ENCODE data around the gene DOCK4.

DOCK4 gene

DNA sequence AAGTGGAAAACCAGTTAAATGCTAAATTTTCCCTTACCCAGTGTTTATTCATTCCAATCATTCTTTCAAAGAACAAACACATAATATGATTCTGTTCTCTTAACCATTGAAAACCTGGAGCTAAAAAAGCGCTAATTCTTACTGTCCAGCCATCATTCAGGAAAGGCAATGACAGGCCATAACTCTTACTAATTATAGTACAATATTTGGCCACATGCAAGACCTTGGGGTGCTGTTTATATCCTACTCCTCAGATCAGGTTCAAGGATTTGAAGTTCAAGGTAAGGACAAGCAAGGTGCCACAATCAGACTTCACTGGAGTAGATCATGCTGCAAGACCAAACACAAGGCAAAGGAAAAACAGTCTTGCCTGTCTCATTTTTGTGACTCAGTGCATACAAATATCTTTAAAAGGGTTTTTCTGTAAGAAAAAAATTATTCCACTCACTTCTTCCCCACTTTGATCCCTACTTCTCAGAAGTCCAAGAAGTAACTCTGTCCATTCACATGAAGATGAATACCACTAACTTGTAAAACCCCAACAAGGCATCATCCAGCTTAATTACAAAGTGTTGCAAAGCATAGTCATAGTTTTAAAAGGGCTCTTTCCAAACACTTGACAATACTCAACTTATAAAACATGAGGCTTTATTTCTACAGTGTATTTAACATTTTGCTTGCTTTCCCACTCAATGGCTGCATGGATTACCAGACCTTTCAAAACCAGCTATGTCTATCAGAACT, 153.0 kb downstream of the DOCK4 start:
- DNase-seq (ENCODE audit: low spot score), result no peak

DNA sequence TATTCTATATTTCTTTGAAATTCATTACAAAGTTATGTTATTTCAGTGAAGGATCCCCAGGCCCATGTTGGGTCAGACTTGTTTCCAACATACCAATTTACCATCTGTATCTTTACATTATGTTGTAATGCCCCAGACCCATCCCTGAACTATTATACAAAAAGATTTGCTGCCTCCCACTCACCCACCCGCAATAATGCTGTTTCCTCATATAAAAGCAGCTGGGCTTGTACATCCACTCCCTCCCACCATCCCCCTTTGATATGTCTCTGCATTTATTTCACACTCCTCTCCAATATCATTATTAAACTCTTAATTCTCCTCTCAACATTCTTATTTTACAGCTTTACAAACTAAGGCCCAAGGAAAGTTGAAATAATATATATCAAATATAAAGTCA, 153.7 kb downstream of the DOCK4 start:
- DNase-seq (ENCODE audit: low spot score), result no peak

DNA sequence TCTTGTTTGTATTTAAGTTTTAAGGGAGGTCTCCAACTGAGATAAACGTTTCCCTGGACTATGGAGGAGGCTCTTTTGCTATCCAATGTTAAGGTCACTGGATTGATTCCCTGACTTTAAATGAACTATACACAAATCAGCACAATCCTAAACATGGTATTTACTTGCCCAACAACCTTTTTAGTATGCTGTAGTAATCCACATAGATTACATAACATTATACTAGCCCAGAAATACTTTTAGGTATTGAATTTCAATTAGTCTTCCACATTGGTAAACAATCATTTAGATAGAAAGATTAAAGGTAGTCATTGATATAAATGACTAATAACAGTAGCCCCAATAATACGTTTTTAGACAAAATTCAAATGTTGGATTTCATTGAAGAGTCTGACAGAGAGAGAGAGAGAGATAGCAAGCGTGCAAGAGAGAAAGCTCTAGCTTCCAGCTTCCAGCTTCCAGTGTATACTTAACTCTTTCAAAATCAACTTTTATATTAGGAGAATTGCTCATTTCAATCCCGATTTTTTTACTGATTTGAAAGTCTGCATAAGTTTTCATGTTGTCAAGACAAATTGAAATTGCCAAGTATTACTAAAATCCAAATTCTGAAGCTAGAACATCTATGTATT, 155.8 kb downstream of the DOCK4 start:
- no peak for DNase-seq (ENCODE audit: low spot score)

DNA sequence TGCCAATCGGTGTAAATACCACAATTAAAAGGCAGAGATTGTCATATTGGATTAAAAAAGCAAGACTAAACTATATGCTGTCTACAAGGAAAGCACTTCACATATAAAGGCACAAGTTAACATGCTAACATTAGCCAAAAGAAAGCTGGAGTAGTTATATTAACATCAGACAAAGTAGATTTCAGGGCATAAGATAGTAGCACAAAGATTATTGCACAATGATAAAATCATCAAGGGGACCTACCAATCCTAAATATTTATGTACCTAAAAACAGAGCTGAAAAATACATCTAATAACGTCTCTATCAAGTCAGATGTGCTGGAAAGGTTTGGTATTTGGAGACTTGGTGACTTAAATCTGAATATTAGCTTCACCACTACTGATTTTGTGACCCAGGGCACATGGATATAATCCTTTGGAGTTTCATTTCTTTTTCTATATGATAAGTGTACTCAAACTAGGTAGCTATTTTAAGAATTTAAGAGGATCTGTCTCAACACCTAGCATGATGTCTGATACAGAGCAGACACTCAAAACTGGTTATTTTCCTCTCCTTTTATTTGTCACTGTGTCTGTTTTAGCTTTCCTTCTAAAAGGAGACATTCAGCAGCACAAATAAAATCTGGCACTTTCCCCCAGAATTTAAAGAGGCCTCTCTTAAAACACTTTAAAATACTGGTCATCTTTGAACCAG, 156.5 kb downstream of the DOCK4 start:
- DNase-seq (ENCODE audit: low spot score), result no peak

DNA sequence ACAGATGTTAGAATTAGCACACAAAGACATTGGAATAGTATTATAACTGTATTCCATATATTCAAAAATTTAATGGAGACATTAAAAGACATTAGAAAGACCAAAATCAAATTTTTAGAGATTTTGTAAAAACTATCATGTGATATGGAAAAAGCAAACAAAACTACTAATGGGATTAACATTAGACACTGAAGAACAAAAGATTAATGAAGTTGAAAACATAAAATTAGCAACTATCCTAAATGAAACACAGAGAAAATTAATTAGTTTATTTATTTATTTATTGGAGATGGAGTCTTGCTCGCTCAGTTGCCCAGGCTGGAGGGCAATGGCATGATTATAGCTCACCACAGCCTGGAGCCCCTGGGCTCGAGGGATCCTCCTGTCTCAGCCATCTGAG, 158.8 kb downstream of the DOCK4 start:
- DNase-seq (ENCODE audit: low spot score), result no peak

DNA sequence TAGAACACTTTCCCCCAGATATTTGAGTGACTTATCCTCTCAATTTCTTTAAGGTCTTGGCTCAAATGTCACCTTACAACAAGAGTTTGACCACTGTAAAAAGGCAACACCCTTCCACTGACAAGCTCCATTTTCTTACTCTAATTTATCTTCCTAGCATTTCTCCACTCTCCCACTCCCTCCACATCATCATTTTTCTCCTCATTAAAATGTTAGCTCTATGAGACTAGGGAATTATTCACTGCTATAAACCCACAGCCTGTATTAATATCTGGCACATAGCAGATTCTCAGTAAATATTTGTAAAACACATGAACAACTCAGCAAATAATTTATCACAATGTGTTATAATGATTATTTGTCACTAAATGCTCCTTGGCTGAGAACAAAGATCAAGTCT, 161.0 kb downstream of the DOCK4 start:
- no peak for DNase-seq (ENCODE audit: low spot score)

DNA sequence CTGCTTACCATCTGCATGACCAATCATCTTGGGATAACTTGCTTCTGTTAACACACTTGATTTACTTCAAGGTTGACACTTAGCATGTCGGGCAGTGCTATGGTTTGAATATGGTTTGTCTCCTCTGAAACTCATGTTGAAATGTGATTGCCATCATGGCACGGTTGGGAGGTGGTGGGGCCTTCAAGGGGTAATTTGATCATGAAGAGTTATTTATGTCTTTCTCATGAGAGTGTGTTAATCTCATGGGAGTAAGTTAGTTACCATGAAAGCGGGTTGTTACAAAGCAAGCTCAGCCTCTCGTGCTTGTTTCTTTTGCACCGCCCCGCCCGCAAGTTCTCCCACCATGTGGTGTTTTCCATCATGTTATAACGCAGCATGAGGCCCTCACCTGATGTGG, 163.6 kb downstream of the DOCK4 start:
- no peak for DNase-seq (ENCODE audit: low spot score)

DNA sequence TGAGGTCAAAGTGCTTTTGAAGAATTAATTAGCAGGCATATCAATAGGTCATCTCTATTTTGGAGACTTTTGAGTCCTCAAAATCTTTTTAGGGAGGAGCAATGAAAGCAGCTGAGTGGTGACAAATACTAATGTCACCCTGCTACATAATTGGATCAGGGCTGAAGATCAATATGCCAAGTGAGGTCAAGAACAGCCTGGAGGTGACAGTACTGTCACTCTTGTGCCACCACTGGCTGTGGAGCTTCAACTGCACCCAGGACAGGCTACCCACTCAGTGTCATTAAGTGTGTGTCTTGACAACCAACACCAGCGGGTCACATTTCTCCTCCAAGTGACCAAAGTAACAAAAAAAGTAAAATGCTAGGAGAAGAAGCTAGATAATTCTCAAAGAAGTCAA, 167.8 kb downstream of the DOCK4 start:
- no peak for DNase-seq (ENCODE audit: low spot score)

DNA sequence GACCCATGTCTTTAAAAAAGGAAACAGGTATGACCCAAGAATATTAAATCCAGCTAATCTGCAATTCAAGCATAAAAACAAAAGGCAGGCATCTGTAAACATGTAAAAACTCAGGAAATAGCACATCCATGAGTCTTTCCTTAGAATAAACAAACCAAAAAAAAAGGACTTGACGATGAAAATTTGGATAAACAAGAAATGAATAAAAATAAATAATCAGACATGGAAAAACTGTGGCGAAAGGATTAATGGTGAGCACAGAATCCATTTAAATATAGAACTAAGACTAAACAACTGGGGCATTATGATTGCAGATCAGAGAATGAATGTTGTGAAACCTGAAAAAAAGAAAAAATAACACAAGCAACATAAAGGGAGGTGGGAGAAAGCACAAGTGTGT, 170.1 kb downstream of the DOCK4 start:
- no peak for DNase-seq (ENCODE audit: low spot score)

DNA sequence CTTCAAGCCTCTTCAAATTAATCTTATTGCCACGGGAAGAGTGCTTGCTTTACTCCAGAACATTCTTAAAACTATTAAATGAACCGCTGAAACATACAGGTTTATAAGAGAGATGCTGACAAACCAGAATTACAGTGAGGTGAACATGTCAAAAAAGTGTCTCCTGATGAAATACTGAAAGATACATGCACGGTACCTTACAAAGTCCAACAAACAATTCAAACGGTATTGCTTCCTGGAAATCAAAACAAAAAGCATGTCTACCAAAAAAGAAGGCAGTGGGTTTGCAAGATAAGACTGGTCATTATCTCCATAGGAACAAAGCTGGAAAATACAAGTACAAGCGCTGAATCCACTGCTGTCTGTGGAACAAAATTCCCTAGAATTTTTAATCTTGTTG, 174.5 kb downstream of the DOCK4 start:
- no peak for DNase-seq (ENCODE audit: low spot score)

DNA sequence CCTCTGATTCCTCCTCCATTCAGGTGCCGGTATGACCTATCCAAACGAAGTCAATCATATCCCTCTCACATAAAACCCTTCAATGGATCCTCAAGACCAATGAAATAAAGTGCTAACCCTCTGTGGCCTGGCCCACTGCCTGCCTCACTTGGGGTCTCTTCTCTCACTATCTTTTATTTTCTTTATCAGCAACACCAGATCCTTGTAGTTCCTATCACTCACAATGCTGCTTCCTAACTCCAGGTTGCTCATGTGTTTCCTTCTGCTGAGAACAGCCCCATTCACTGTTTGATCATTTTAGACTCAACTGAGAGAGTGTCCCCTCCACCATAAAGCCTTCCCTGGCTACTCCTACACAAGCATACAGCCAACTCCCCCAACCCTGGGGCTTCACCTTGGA, 180.6 kb downstream of the DOCK4 start:
- no peak for DNase-seq (ENCODE audit: low spot score)

DNA sequence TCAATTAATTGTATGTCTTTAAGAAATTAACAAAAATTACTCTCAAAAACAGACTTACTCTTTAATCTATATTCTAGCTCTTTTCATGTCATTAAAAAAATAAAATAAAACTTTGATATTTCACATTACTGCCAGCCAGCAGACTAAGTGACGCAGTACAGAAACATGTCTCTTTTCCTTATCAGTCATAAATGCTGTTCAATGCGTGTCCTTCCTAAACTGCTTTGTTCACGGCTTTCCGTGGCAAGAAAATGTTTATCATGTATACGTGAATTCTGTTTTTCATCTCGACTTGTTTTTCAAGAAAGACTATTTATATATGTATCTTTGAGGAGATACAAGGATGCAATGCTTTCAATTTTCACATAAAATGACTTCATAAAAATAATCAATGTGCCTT, 182.4 kb downstream of the DOCK4 start:
- no peak for DNase-seq (ENCODE audit: low spot score)

DNA sequence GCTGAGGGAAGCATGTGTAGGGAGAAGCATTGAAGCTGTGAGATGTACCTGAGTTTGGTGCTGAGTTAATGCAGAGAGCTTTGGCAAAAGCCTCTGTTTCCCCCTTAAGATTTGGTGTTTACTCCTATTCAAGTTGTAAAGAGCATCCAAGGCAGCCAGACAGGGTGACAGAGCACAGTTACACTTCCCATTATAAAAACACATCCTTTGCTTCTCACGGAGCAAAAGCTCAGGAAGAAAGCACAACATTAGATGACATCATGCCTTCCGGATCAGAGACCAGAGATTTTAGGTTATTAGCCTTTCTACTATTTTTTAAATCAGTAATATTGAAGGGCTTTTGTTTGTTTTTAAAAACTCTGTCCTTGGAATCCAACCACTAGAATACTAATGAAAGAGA, 182.9 kb downstream of the DOCK4 start:
- no peak for DNase-seq (ENCODE audit: low spot score)

DNA sequence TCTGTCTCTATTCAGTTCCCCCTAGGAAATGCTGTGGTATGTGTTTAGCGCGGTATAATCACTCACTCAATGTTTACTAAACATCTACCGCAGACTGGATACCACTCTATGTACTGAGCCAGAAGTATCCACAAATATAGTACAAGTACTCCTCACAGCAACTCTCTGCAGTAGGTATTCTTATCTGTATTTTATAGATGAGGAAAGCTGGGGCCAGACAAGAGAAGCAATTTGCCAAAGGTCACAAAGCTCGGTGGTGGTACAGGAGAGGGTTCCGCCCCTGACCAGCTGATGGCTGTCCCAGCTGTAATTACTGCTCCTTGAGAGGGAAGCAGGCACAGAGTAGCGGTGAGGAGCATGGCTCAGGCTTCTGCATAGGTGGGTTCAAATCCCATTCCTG, 184.1 kb downstream of the DOCK4 start:
- no peak for DNase-seq (ENCODE audit: low spot score)

DNA sequence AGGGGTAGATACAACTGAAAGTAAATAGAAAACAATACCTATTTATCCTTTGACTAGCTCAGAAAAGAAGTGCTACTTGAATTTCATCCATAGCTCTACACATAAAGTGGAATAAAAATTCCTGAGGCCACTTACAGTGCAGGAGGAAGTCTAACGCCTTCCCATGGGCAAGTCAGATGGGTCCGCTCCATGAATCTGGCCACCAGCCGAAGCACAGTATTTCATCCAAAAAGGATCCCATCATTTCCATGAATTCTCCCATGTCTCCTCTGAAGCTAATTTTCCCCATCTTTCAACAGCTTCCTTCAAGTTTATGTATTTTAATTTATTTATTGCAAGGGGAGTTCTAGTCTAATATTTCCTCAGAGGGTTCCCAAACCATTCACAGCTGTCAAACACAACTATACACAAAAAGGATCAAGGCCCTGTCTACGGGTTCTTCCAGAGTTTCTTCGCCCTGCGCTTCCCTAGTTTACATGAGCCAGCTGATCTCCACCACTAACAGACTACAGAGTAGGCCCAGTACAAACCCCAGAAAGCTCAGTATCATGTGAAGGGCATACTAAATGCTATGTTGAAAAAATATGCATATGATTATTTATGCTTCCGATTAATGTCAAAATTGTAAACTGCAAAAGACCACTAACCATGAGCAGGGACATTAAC, 184.7 kb downstream of the DOCK4 start:
- no peak for DNase-seq (ENCODE audit: low spot score)

DNA sequence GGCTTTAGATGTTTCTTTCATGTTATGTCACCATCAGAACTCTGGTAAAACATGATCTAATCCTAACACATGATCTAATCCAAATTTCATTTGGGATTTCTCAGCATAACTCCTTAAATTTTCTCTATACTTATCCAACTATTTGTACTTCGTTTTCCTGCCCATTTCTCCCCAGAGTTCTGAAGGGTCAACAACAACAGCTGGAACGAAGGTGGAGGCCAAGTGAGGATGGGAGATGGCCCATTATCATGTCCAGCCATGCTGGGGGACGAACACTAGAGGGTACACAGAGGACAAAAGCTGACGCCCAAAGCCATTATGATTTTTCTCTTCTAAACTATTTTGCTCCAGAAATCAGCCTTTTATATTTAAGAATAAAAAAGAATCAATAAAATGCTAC, 185.4 kb downstream of the DOCK4 start:
- no peak for DNase-seq (ENCODE audit: low spot score)

DNA sequence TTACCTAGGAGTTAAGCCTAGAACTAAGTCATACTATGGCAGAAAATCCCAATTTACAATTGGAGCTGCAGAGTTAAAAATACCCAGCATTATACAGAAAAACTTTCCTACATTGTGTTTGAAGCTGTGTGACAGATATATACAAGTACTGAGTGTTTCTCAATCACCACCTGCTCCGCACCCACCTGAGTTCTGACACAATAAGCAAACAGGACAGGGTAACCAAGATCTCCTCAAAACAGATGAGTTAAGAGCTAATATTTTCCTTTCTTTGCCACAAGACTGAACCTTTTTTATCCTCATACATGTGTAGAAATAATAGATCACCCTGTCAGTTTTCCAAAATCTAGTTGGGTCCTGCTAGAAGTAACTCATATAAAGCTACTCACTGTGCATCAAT, 186.3 kb downstream of the DOCK4 start:
- DNase-seq (ENCODE audit: low spot score), result no peak

DNA sequence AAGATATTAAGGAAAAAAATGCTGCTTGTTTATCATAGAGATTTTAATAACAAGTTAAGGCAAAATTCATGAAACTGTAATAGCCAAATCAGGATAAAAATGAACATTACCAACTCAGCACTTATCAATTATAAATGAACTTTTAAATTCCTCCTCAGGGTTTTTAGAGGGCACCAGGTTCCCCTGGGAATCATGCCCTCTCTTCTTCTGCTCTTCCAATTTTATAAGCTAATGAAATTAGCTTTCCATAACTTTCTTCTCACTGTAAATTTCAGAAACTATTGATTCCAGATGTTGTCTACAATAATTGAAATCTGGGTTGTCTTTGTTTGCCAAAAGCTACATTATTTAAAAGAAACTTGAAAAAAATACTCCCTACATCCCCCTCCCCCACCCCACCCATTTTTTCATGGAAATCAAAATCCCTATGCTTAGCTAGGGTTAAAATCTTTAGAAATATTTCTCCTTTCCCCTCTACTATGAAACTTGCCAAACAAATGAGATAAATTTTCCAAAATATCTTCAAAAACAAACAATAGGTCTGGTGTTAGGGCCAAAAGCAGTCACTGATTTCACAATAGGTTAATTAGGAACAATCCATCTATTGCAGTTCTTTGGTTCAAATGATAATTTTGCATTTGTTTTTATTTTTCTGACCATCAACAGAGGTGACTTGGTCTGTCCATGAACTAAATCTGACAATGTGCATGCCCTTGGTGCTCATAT, 187.7 kb downstream of the DOCK4 start:
- no peak for DNase-seq (ENCODE audit: low spot score)

DNA sequence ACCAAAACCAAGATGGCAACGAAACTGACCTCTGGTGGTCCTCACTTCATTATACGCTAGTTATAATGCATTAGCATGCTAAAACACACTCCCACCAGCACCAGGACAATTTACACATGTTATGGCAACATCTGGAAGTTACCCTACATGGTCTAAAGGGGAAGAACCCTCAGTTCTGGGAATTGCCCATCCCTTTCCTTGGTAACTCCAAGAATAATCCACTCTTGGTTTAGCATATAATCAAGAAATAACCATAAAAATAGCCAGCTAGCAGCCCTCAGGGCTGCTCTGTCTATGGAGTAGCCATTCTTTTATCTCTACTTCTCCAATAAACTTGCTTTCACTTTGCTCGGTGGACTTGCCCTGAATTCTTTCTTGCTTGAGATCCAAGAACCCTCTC, 191.1 kb downstream of the DOCK4 start:
- DNase-seq (ENCODE audit: low spot score), result no peak

DNA sequence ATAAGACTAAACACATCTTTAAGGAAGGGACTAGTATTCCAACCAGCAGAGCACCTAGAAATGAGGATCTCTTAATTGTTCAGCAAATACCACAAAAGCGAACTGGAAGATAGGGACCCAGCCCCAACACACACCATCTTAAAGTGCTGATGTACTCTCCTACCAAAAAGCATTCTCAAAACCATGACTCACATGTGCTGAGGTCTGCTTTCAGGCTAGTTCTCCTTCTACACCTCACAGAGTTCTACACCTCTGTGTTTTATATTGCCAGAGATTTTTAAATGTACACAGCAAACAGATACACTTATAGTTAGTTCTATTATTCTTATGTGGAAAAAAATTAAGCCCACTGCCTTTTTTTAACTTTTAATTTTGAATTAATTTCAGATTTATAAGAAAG, 191.9 kb downstream of the DOCK4 start:
- no peak for DNase-seq (ENCODE audit: low spot score)

DNA sequence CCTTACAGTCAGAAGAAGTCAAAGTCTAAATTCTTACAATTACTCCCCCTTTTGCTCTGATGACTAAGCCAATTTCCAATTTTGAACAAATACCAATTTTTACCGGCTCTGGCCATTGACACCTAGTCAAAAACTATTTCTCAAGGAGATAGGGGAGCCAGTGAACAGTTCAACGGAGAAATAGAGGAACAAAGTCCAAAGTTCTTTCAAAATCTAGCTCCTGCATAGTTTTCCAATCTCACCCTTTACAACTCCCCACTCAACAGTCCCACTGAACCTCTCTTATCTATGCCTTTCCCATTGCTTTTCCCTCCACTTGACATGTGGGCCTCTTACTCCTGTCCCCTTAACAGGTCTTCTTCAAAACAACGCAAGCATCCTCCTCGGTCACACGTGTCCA, 192.9 kb downstream of the DOCK4 start:
- no peak for DNase-seq (ENCODE audit: low spot score)

DNA sequence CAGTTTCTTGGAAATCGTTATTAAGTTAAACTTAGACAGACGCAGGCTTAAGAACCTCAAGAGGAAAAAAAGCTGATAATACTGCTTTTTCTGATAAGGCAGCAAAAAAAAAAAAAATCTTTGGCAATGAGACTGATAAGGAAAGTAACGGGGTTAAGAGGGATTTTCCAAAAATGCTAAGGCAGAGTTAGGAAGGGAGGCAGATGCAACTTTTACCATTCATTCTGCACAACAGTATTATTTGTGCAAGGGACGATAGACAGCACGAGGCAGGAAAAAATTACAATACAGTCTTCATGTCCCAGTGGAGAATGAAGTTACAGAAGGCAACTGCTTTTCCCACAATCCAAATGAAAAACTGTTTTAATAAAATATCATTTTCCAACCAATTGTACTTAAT, 194.0 kb downstream of the DOCK4 start:
- DNase-seq (ENCODE audit: low spot score), result no peak
